ENCODE measurements around the gene IGF1R.

DNA sequence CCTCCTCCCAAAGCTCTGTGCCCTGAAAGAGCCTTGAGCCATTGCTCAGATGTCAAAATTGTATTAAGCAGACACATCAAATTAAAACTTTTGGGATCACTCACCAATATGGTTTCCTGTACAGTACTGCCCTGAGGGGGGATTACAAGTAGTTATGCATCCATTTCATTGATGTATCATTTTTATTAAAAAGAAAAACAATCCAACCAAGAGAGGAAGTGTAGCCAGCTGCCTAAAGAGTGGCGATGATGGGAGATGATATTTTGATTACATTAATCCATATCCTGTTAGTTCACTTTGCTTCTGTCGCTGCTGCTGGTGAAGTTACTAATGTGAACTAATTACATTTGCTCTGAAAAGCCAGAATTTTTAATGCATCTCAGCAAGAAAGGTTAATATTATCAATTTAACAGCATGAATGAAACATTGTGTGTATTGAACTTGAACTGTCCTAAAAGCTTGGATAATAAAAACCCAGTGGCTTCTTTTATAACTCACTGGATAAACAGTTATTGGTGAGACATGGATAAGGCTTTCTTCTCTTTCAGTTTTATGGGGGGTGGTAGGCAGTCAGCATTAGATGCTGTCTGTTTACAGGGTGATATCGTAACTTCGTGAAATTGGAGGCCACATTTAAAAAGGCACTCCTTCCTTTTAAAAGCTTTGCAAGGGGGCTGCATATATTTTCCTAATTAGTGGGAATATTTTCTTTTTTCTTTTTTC lies 87.7 kb downstream of the IGF1R start:
- TF ChIP-seq CTCF (conservative IDR thresholded peaks at IDR 0.05) (no peak), EZH2 (IDR thresholded peaks at IDR 0.05; ENCODE audit: low read depth) (no peak)
